GM18907 (cell line): ENCODE measurements around the gene TMEM163.

Source experiments
- ATAC-seq: cut with Tn5 transposase; IDR thresholded peaks from one replicate; pipeline ENCODE4 v1.9.1; 2021; ENCODE audit warnings: mild to moderate bottlenecking, moderate library complexity; ENCODE audit not compliant: unreplicated experiment

The TMEM163 gene

GRCh38 chr2:134693359-134694330 is 25.2 kb downstream of the TMEM163 start:
- ATAC-seq: no peak

- ATAC-seq: peak; percentile 61
Observed at GRCh38 chr2:134692499-134692898, 26.3 kb downstream of the TMEM163 start.

GRCh38 chr2:134690629-134691215 is 28.1 kb downstream of the TMEM163 start:
- ATAC-seq: peak; percentile 56

GRCh38 chr2:134689315-134689714 is 29.5 kb downstream of the TMEM163 start:
- ATAC-seq: no peak

- ATAC-seq: no peak
Observed at GRCh38 chr2:134685967-134686366, 32.8 kb downstream of the TMEM163 start.

GRCh38 chr2:134683561-134684112 is 35.2 kb downstream of the TMEM163 start:
- peak; percentile 78 for ATAC-seq

GRCh38 chr2:134682726-134683125 is 36.1 kb downstream of the TMEM163 start:
- ATAC-seq: no peak

- no peak for ATAC-seq
Observed at GRCh38 chr2:134681201-134681600, 37.6 kb downstream of the TMEM163 start.

- ATAC-seq: no peak
Observed at GRCh38 chr2:134679745-134680144, 39.1 kb downstream of the TMEM163 start.

GRCh38 chr2:134679294-134679693 is 39.5 kb downstream of the TMEM163 start:
- no peak for ATAC-seq

GRCh38 chr2:134677856-134678756 is 40.7 kb downstream of the TMEM163 start:
- ATAC-seq: no peak

- no peak for ATAC-seq
Observed at GRCh38 chr2:134676960-134677359, 41.8 kb downstream of the TMEM163 start.

GRCh38 chr2:134675314-134675713 is 43.5 kb downstream of the TMEM163 start:
- ATAC-seq: no peak

- no peak for ATAC-seq
Observed at GRCh38 chr2:134674687-134675086, 44.1 kb downstream of the TMEM163 start.

GRCh38 chr2:134671513-134671912 is 47.3 kb downstream of the TMEM163 start:
- ATAC-seq: no peak

- no peak for ATAC-seq
Observed at GRCh38 chr2:134670955-134671354, 47.8 kb downstream of the TMEM163 start.

GRCh38 chr2:134669731-134670669 is 48.8 kb downstream of the TMEM163 start:
- ATAC-seq: no peak

GRCh38 chr2:134668821-134669220 is 50.0 kb downstream of the TMEM163 start:
- no peak for ATAC-seq

GRCh38 chr2:134667541-134667940 is 51.3 kb downstream of the TMEM163 start:
- ATAC-seq: no peak

- ATAC-seq: no peak
Observed at GRCh38 chr2:134667081-134667480, 51.7 kb downstream of the TMEM163 start.
